GM13977 (cell line): ENCODE results near the gene SPEF1.
"Not testable (repeated sequence)": the region's sequence is repeated elsewhere in the genome, so short reads cannot be mapped to it uniquely, and the experiment has no call there.

Experiments used
- DNase-seq: peaks from one replicate; pipeline ENCODE4 v3.0.0; 2012; ENCODE audit warnings: low spot score
- CTCF ChIP-seq: IDR thresholded peaks from 2 replicates; pipeline ENCODE4 v1.5.1; 2012; ENCODE audit warnings: mild to moderate bottlenecking, control low read depth; ENCODE audit not compliant: insufficient read depth; ENCODE audit errors: extremely low read depth, missing control alignments
- in situ Hi-C: fragments of 300-500 bp; cut with MboI; formaldehyde crosslinking; loops from one replicate; pipeline ENCODE4 v1.12.0; 2022; ENCODE audit warnings: low sequenced_read_pairs, low pct_unique_long_range_greater_than_20kb, mixed read lengths, inconsistent platforms; ENCODE audit not compliant: unreplicated experiment

SPEF1 gene

GRCh38 chr20:3781153-3781910, at the start of gene SPEF1:
TSS of gene SPEF1 (minus strand) at chr20:3781448. CDS start at chr20:3781287, 161 bp downstream.
- in situ Hi-C loops, result no loop called here
- DNase-seq, result peak; percentile 90
- peak; percentile 37 for TF ChIP-seq CTCF

GRCh38 chr20:3829891-3830290, 48.6 kb upstream of the SPEF1 start:
- in situ Hi-C loops, DNase-seq: not testable (repeated sequence)

- no peak for TF ChIP-seq CTCF
- DNase-seq, result no peak
- in situ Hi-C loops, result no loop called here
Observed at GRCh38 chr20:3828798-3829197, 47.5 kb upstream of the SPEF1 start.

GRCh38 chr20:3826420-3826819, 45.2 kb upstream of the SPEF1 start:
- in situ Hi-C loops, result no loop called here
- TF ChIP-seq CTCF, result peak; percentile 9
- DNase-seq, result no peak

- in situ Hi-C loops, result no loop called here
- TF ChIP-seq CTCF, result peak; percentile 7
- no peak for DNase-seq
Observed at GRCh38 chr20:3825526-3825925, 44.3 kb upstream of the SPEF1 start.

- no peak for DNase-seq
- no peak for TF ChIP-seq CTCF
- in situ Hi-C loops, result no loop called here
Observed at GRCh38 chr20:3823881-3824280, 42.6 kb upstream of the SPEF1 start.

GRCh38 chr20:3821996-3822395, 40.7 kb upstream of the SPEF1 start:
- no peak for DNase-seq
- TF ChIP-seq CTCF, result no peak
- in situ Hi-C loops, result no loop called here
